PFSK-1 (cell line): Measurements from ENCODE around the gene ZNF789.

Source experiments
- REST ChIP-seq, 2 experiments: IDR thresholded peaks; 2 replicates each; pipeline versions ENCODE4 v1.6.1 to v1.8.0; 2011 to 2012; ENCODE audit warnings: low read depth in 2 of 2, low read length in 2 of 2, control low read depth in 1 of 2, inconsistent platforms in 1 of 2, mild to moderate bottlenecking in 1 of 2, moderate library complexity in 1 of 2; ENCODE audit not compliant: insufficient read depth in 1 of 2
- TAF1 ChIP-seq: IDR thresholded peaks from 2 replicates; pipeline ENCODE4 v1.6.1; 2012; ENCODE audit warnings: low read length, control low read depth, borderline replicate concordance; ENCODE audit not compliant: insufficient read depth

GRCh38 chr7:99429756-99430155, 42.9 kb upstream of the ZNF789 start:
- TF ChIP-seq TAF1 (no peak), REST (IDR thresholded peaks at IDR 0.05; ENCODE audit: insufficient read depth in 1 of 2, low read depth in 2 of 2, low read length in 2 of 2) (no peak)
